Glomerular visceral epithelial cell (primary cell): ENCODE data around the gene PAQR4.

Source experiments
- DNase-seq: peaks from one replicate; pipeline ENCODE4 v3.0.0-alpha.2; 2016; ENCODE audit errors: extremely low spot score

Gene PAQR4

DNA sequence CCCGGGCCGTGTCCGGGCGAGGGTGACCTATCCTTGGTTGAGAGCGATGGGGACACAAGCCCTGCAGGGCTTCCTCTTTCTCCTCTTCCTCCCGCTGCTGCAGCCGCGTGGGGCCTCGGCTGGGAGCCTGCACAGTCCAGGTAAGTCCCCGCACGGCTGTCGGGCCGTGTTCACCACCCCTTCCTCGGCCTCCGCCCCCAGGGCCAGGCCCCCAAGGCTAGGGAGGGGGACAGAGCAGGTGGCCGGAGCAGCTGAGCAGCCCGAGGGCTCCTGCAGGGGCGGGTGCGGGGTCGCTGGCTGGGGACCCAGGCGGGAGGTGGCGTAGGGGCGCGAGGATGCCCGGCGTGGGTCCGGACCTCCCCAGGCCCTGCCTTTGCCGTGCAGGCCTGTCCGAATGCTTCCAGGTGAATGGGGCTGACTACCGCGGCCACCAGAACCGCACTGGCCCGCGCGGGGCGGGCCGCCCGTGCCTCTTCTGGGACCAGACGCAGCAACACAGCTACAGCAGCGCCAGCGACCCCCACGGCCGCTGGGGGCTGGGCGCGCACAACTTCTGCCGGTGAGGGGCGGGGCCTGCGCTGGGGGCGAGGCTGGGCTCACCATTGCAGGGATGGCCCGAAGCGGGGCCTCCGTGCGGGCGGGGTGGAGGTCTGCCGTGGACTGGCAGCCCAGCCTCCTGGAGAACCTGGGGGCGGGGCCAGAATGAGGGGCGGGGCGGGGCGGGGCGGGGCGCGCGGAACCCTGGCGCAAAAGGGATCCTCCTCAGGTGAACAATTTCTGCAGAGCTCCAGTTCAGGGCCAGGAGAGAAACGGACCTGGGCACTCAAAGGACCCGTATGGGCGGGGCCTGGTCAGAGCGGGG, 4.4 kb upstream of the PAQR4 start:
- DNase-seq, result peak; percentile 70

DNA sequence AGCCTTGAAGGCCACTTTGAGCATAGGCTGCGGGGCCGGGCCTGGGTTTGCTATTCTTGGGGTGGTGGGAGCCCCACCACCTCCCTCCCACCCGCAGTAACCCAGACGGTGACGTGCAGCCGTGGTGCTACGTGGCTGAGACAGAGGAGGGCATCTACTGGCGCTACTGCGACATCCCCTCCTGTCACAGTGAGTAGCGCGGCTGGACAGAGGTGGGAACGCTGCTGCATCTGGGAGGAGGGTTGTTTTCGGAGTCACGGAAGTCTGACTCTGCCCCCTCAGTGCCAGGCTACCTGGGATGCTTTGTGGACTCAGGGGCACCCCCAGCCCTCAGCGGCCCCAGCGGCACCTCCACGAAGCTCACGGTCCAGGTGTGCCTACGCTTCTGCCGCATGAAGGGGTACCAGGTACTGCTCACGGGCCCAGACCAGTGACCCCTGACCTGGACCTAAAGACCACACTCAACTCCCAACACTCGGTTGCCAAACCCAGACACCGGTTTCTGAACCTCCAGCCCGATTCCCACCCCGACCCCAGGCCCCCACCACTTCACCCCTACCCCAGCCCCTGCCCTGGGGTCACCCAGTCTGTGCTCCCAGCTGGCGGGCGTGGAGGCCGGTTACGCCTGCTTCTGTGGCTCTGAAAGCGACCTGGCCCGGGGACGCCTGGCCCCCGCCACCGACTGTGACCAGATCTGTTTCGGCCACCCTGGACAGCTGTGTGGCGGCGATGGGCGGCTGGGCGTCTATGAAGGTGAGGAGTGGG, 2.9 kb upstream of the PAQR4 start:
- no peak for DNase-seq

DNA sequence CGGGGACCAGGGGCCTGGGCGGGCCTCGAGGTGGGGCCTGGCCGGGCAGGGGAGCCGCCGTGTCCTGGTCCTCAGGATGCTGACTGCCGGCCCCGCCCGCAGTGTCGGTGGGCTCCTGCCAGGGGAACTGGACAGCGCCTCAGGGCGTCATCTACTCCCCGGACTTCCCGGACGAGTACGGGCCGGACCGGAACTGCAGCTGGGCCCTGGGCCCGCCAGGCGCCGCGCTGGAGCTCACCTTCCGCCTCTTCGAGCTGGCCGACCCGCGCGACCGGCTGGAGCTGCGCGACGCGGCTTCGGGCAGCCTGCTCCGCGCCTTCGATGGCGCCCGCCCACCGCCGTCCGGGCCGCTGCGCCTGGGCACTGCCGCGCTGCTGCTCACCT, 2.3 kb upstream of the PAQR4 start:
- DNase-seq, result no peak

GRCh38 chr16:2967211-2967631, 1.9 kb upstream of the PAQR4 start:
- DNase-seq, result no peak

- no peak for DNase-seq
These were observed 1.4 kb upstream of the PAQR4 start for GRCh38 chr16:2967721-2968161.

GRCh38 chr16:2968368-2968737, 795 bp upstream of the PAQR4 start:
- DNase-seq, result no peak

DNA sequence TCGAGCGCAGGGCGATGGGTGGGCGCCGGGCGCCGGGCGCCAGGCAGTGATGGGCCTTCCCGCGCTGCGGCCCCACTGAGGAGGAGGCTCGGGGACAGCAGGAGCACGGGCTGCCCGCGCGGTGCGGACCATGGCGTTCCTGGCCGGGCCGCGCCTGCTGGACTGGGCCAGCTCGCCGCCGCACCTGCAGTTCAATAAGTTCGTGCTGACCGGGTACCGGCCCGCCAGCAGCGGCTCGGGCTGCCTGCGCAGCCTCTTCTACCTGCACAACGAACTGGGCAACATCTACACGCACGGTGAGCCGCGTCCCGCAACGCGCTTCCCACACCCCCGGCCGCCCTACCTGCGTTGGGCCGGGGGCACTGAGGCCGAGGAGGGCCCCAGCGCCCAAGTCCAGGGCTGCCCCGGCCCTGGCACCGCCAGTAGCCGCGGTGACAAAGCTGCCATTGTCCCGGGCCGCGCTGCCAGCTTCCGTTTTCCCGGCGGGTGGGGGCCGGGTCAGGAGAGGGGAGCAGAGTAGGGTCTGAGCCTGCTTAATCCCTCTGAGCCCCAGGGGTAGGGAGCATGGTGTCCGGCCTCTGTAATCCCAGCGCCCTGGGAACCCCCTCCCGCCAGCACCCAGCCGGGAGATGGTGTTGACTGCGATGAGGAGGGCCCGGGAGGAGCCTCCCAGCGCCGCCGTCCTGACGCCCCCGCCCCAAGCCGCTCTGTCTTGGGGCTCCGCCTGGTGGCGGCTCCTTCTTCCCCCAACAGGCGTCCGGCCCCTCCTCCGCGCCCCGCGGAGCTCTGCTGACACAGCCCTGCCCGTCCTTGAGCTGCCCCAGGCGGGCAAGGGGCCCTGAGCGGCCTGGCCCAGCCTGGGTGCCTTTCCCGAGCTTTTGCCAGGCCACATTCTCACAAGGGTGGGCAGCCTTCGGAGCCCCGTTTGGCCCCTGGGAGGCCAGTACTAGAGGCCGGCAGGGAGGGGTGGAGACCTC, 685 bp downstream of the PAQR4 start:
- peak; percentile 75 for DNase-seq

DNA sequence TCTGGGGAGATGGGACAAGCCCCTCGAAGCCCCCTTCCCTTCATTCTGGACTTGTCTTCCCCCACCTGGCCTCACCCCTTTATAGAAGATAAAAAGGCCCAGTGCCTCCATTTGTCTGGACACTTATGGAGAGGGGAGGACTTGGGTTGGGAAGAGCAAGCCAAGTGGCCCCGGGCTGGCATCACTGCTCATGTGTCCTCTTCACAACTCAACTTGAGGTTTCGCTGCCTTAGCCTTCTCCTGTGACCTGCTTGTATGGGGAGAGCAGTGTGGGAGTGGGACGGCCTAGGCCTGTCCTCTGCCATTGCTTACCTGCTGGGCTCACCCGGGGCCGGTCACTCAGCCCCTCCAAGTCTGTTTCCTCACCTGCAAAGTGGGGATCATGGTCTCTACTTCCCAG, 1.4 kb downstream of the PAQR4 start:
- no peak for DNase-seq

GRCh38 chr16:2971134-2971984, 2.2 kb downstream of the PAQR4 start:
- DNase-seq, result no peak

DNA sequence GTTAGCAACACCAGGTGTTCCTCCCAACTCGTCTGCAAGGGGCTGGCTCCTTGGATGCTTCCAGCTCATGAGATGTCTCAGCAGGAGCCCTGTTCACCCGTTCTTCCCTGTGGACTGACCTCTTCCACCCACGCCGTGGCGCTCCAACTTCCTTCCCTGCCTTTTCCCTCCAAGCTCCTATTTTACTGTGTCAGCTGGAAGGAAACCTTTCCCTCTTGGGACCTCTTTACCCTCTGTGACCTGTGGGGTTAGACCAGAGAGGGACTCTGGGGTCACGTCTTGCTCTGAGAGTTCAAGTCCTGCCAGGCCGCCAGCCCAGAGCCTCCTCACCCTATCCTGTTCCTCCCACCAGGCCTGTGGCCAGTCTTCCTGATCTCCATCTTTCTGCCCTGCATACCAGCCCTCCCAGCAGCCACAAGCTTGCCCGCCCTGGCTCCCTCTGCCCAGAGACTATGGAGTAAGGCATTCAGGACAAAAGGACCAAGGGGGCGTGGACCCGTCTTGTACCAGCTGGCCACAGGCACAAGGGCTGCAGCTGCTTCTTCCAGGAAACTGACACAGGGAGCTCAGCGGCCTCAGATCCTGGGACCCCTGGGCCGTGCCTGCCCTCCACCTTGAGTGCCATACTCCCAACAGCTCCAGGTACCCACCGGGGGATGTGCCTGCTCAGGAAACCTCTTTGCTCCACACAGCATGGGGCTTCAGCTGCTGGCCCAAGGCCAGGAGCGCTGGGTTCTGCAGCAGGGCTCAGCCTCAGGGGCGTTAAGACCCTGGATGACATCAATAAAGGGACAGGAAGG, 3.0 kb downstream of the PAQR4 start:
- no peak for DNase-seq

- no peak for DNase-seq
These were observed 3.9 kb downstream of the PAQR4 start for GRCh38 chr16:2973093-2973492.

DNA sequence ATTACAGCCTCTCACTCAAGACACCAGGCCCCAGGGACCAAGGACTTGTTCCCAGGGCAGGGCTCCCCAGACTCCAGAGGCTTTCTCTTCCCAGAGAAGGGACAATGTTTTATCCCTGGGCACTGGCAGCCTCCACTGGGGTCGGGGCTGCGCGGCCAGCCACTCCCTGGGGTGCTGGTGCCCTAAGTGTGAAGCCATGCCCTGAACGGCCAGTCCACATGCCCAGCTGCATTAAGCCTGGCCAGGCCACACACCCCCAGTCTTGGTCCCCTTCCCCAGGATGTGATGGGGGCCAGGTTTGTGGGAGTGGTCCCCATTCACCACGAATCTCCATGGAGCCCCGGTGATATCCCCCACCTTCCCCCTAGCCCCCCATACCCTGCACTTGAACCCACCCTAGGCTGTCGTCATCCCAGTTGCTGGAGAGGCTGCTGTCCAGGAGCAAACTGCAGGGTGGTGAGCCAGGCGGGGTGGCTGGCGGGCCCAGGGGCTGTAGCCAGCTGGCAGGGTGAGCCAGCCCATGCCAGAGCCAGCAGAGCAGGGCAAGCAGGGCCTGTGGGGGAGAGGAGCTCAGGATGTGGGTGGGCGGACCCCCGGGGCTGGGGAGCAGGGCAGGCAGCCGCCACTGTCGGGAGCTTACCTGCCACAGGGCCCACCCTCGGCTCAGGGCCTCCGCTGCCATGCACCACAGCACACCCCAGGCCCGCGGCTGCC, 4.6 kb downstream of the PAQR4 start:
- no peak for DNase-seq

GRCh38 chr16:2974319-2975056, 5.3 kb downstream of the PAQR4 start:
- no peak for DNase-seq

- no peak for DNase-seq
These were observed 6.1 kb downstream of the PAQR4 start for GRCh38 chr16:2975161-2975795.

DNA sequence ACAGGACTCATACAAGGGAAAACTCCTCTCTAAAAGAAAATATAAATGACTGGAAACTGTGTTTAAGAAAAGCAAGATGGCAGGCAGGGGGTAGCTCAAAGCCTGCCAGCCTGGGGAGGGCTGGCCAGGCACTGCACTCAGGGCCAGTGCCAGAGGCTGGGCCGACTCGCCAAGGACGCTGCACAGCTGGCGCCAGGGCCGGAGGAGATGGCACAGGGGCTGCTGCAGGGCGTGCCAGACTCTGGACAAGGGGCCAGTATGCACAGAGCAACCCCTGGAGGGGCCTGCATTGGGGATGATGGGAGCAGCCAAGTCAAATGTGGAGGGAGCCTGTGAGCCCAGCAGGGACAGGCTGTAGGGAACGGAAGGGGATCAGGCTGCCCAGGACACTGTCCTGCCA, 7.1 kb downstream of the PAQR4 start:
- no peak for DNase-seq

- no peak for DNase-seq
These were observed 7.5 kb downstream of the PAQR4 start for GRCh38 chr16:2976673-2977072.

DNA sequence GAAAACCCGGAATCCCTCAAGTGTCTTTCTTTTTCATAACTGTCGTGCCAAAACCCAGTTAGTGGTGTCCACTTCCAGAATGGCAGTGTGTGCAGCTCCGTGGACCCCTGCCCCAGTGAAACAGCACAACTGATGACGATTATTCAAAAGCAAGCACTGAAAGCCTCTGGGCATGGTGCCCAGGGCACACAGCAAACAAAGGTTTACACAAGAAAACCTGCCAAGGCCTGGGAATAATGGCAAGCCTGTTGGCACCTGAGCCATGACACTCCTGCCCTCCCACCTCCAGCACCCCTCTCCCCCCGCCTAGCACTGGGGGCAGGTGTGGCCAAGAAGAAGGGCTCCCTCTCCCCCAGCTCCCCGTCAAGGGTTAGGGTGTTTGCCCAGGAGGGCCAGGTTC, 8.3 kb downstream of the PAQR4 start:
- DNase-seq, result no peak

GRCh38 chr16:2979669-2980226, 10.6 kb downstream of the PAQR4 start:
- DNase-seq, result peak; percentile 30
